HL-60/S4 (cell line): ENCODE data around the gene CRHR2.

ENCODE experiments used
- in situ Hi-C: fragments of 300-500 bp; cut with MboI; formaldehyde crosslinking; loops from 2 replicates; pipeline ENCODE4 v1.14.3; 2022; ENCODE audit warnings: low sequenced_read_pairs

Gene CRHR2

GRCh38 chr7:30707391-30708357 lies 25.4 kb upstream of the CRHR2 start:
- in situ Hi-C loops: no loop called here

GRCh38 chr7:30706908-30707307 lies 24.7 kb upstream of the CRHR2 start:
- in situ Hi-C loops: no loop called here

- in situ Hi-C loops: no loop called here
Observed at GRCh38 chr7:30706316-30706715, 24.1 kb upstream of the CRHR2 start.

- in situ Hi-C loops: no loop called here
Observed at GRCh38 chr7:30705596-30705995, 23.3 kb upstream of the CRHR2 start.

- in situ Hi-C loops: no loop called here
Observed at GRCh38 chr7:30705008-30705407, 22.8 kb upstream of the CRHR2 start.

GRCh38 chr7:30703756-30704155 lies 21.5 kb upstream of the CRHR2 start:
- in situ Hi-C loops: no loop called here

GRCh38 chr7:30702200-30702599 lies 19.9 kb upstream of the CRHR2 start:
- in situ Hi-C loops: no loop called here

- in situ Hi-C loops: no loop called here
Observed at GRCh38 chr7:30700941-30701340, 18.7 kb upstream of the CRHR2 start.

GRCh38 chr7:30699706-30700495 lies 17.6 kb upstream of the CRHR2 start:
- in situ Hi-C loops: no loop called here

- in situ Hi-C loops: no loop called here
Observed at GRCh38 chr7:30698481-30698880, 16.2 kb upstream of the CRHR2 start.

- in situ Hi-C loops: no loop called here
Observed at GRCh38 chr7:30697719-30698460, 15.6 kb upstream of the CRHR2 start.

- in situ Hi-C loops: no loop called here
Observed at GRCh38 chr7:30694774-30695721, 12.8 kb upstream of the CRHR2 start.

GRCh38 chr7:30694218-30694745 lies 12.0 kb upstream of the CRHR2 start:
- in situ Hi-C loops: no loop called here

- in situ Hi-C loops: no loop called here
Observed at GRCh38 chr7:30692882-30693281, 10.6 kb upstream of the CRHR2 start.

- in situ Hi-C loops: no loop called here
Observed at GRCh38 chr7:30692438-30692837, 10.2 kb upstream of the CRHR2 start.

- in situ Hi-C loops: no loop called here
Observed at GRCh38 chr7:30690011-30690410, 7.8 kb upstream of the CRHR2 start.

- in situ Hi-C loops: no loop called here
Observed at GRCh38 chr7:30688718-30689221, 6.5 kb upstream of the CRHR2 start.

- in situ Hi-C loops: no loop called here
Observed at GRCh38 chr7:30687604-30688003, 5.3 kb upstream of the CRHR2 start.

- in situ Hi-C loops: no loop called here
Observed at GRCh38 chr7:30684351-30684750, 2.1 kb upstream of the CRHR2 start.

- in situ Hi-C loops: no loop called here
Observed at GRCh38 chr7:30683816-30684215, 1.6 kb upstream of the CRHR2 start.
